NCI-H2171 treated with DMSO at 0.1 percent for 48 hours (cell line): ENCODE data around the gene RPGRIP1.
A peak's percentile ranks its signal among the peaks of the same experiment; 100 is the strongest.
"Not testable (repeated sequence)": the region's sequence is repeated elsewhere in the genome, so short reads cannot be mapped to it uniquely, and the experiment has no call there.

Experiments used
- DNase-seq: peaks from one replicate; lab custom pipeline; 2025; lab: John Stamatoyannopoulos, UW

The RPGRIP1 gene

GRCh38 chr14:21258889-21259787, 20.7 kb upstream of the RPGRIP1 start:
- DNase-seq, result no peak

GRCh38 chr14:21261824-21262223, 18.1 kb upstream of the RPGRIP1 start:
- no peak for DNase-seq

GRCh38 chr14:21262410-21262809, 17.5 kb upstream of the RPGRIP1 start:
- no peak for DNase-seq

- DNase-seq, result no peak
These were observed 16.4 kb upstream of the RPGRIP1 start for GRCh38 chr14:21263284-21264024.

GRCh38 chr14:21264025-21264801, 15.7 kb upstream of the RPGRIP1 start:
- DNase-seq, result no peak

- DNase-seq, result peak; percentile 47
These were observed 12.4 kb upstream of the RPGRIP1 start for GRCh38 chr14:21267431-21267845.

- no peak for DNase-seq
These were observed 11.8 kb upstream of the RPGRIP1 start for GRCh38 chr14:21267886-21268616.

GRCh38 chr14:21268617-21269251, 11.1 kb upstream of the RPGRIP1 start:
- peak; percentile 77 for DNase-seq

GRCh38 chr14:21269252-21270046, 10.4 kb upstream of the RPGRIP1 start, which contains the start of gene HNRNPC:
HNRNPC (minus strand) TSS chr14:21269442; CDS start chr14:21234193, 35,249 bp downstream.
- DNase-seq, result peak; percentile 100

GRCh38 chr14:21272661-21273060, 7.2 kb upstream of the RPGRIP1 start:
- not testable (repeated sequence) for DNase-seq

GRCh38 chr14:21275261-21275858, 4.5 kb upstream of the RPGRIP1 start:
- DNase-seq, result peak; percentile 97

- no peak for DNase-seq
These were observed 1.3 kb upstream of the RPGRIP1 start for GRCh38 chr14:21278632-21279031.

GRCh38 chr14:21281917-21282316, 2.0 kb downstream of the RPGRIP1 start:
- DNase-seq, result not testable (repeated sequence)

GRCh38 chr14:21286516-21286915, 6.6 kb downstream of the RPGRIP1 start:
- not testable (repeated sequence) for DNase-seq

GRCh38 chr14:21287168-21287567, 7.3 kb downstream of the RPGRIP1 start:
- DNase-seq, result no peak

GRCh38 chr14:21294026-21294425, 14.1 kb downstream of the RPGRIP1 start:
- not testable (repeated sequence) for DNase-seq

- no peak for DNase-seq
These were observed 18.5 kb downstream of the RPGRIP1 start for GRCh38 chr14:21298358-21298757.

- no peak for DNase-seq
These were observed 19.8 kb downstream of the RPGRIP1 start for GRCh38 chr14:21299562-21300130.

- DNase-seq, result peak; percentile 61
These were observed 21.0 kb downstream of the RPGRIP1 start for GRCh38 chr14:21300892-21301291.
